Neuronal stem cell (in vitro differentiated cells): ENCODE measurements around the gene PCSK2.
"Not testable (repeated sequence)": the region's sequence is repeated elsewhere in the genome, so short reads cannot be mapped to it uniquely, and the experiment has no call there.

Source experiments
- DNase-seq: peaks from one replicate; pipeline ENCODE4 v3.0.0-alpha.2; 2013; ENCODE audit warnings: low spot score
- H2AFZ ChIP-seq: one replicate; pipeline ENCODE4 v1.6.1; 2013; ENCODE audit warnings: mild to moderate bottlenecking, low read length, inconsistent platforms
- H2AK5ac ChIP-seq: 2 replicates; pipeline ENCODE4 v1.6.1; 2013; ENCODE audit warnings: low read depth, mild to moderate bottlenecking, inconsistent platforms, low read length, moderate library complexity, mixed read lengths
- H2BK120ac ChIP-seq: 2 replicates; pipeline ENCODE4 v1.6.1; 2013; ENCODE audit warnings: low read depth, mild to moderate bottlenecking, inconsistent platforms, low read length, moderate library complexity, mixed read lengths
- H2BK12ac ChIP-seq: one replicate; pipeline ENCODE4 v1.6.1; 2013; ENCODE audit warnings: low read length, inconsistent platforms
- H2BK15ac ChIP-seq: 2 replicates; pipeline ENCODE4 v1.6.1; 2013; ENCODE audit warnings: mild to moderate bottlenecking, low read length, inconsistent platforms, mixed read lengths
- H2BK5ac ChIP-seq: one replicate; pipeline ENCODE4 v1.6.1; 2013; ENCODE audit warnings: inconsistent platforms, mild to moderate bottlenecking, low read length, moderate library complexity
- H3K14ac ChIP-seq: one replicate; pipeline ENCODE4 v1.6.1; 2013; ENCODE audit warnings: low read length, inconsistent platforms
- H3K18ac ChIP-seq: 2 replicates; pipeline ENCODE4 v1.6.1; 2013; ENCODE audit warnings: low read length, inconsistent platforms
- H3K23ac ChIP-seq: 2 replicates; pipeline ENCODE4 v1.6.1; 2013; ENCODE audit warnings: low read depth, mild to moderate bottlenecking, mixed read lengths, low read length, inconsistent platforms; ENCODE audit not compliant: poor library complexity
- H3K27ac ChIP-seq: replicated peaks from 3 replicates; pipeline ENCODE4 v1.5.1; 2013; ENCODE audit warnings: low read length, inconsistent platforms
- H3K27me3 ChIP-seq, 3 experiments: 2 replicates each; pipeline ENCODE4 v1.6.1; 2013; ENCODE audit warnings: low read length in 3 of 3, mild to moderate bottlenecking in 2 of 3, inconsistent platforms in 1 of 3, low read depth in 1 of 3, mixed read lengths in 1 of 3, moderate library complexity in 1 of 3; ENCODE audit not compliant: control insufficient read depth in 3 of 3, insufficient read depth in 3 of 3
- H3K36me3 ChIP-seq, 2 donors: replicated peaks in 1 of 2; 2 replicates each; pipeline ENCODE4 v1.6.1; 2013; ENCODE audit warnings: low read length in 2 of 2; ENCODE audit not compliant: control insufficient read depth in 2 of 2, insufficient read depth in 2 of 2
- H3K4ac ChIP-seq: 2 replicates; pipeline ENCODE4 v1.6.1; 2013; ENCODE audit warnings: inconsistent platforms, mild to moderate bottlenecking, low read length, moderate library complexity
- H3K4me1 ChIP-seq, 2 donors: 1 replicate in 1 of 2; 2 replicates in 1 of 2; pipeline ENCODE4 v1.6.1; 2013; ENCODE audit warnings: low read length in 2 of 2, low read depth in 1 of 2; ENCODE audit not compliant: control insufficient read depth in 2 of 2, insufficient read depth in 1 of 2
- H3K4me2 ChIP-seq: one replicate; pipeline ENCODE4 v1.6.1; 2013; ENCODE audit warnings: mild to moderate bottlenecking, low read length, inconsistent platforms; ENCODE audit not compliant: insufficient read depth, poor library complexity, severe bottlenecking
- H3K4me3 ChIP-seq, 2 donors: 2 replicates each; pipeline ENCODE4 v1.5.1; 2013; ENCODE audit warnings: low read length in 2 of 2, mild to moderate bottlenecking in 2 of 2, inconsistent platforms in 1 of 2, moderate library complexity in 1 of 2
- H3K79me1 ChIP-seq: one replicate; pipeline ENCODE4 v1.6.1; 2013; ENCODE audit warnings: low read depth, mild to moderate bottlenecking, inconsistent platforms, low read length, moderate library complexity
- H3K9ac ChIP-seq: one replicate; pipeline ENCODE4 v1.6.1; 2013; ENCODE audit warnings: mild to moderate bottlenecking, low read depth, low read length, inconsistent platforms; ENCODE audit not compliant: poor library complexity
- H3K9me3 ChIP-seq, 2 donors: replicated peaks in 1 of 2; 2 replicates each; pipeline versions ENCODE3 to v1.6.1; 2013; ENCODE audit warnings: low read length in 2 of 2, mild to moderate bottlenecking in 2 of 2, inconsistent platforms in 1 of 2, low read depth in 1 of 2, mixed read lengths in 1 of 2, moderate library complexity in 1 of 2; ENCODE audit not compliant: control insufficient read depth in 2 of 2, insufficient read depth in 1 of 2
- H4K8ac ChIP-seq: one replicate; pipeline ENCODE4 v1.6.1; 2013; ENCODE audit warnings: low read depth, mild to moderate bottlenecking, inconsistent platforms, low read length, moderate library complexity
- H4K91ac ChIP-seq: one replicate; pipeline ENCODE4 v1.6.1; 2013; ENCODE audit warnings: low read length, low read depth, mild to moderate bottlenecking, inconsistent platforms; ENCODE audit not compliant: poor library complexity
- WGBS, 2 donors: extraction: QIAGEN DNeasy Blood & Tissue Kit; methylation state at CpG; one replicate each; pipeline ENCODE4 v1.1.7; 2013; ENCODE audit warnings: missing lambda C conversion rate in 2 of 2, mixed read lengths in 1 of 2; ENCODE audit not compliant: insufficient read length in 2 of 2, insufficient replicate concordance in 1 of 2; ENCODE audit errors: extremely low coverage in 2 of 2; 5-methylcytosine and 5-hydroxymethylcytosine counted together

The PCSK2 gene

GRCh38 chr20:17210387-17210786, 16.5 kb upstream of the PCSK2 start:
- H3K18ac ChIP-seq, result no peak overlapping the region
- no peaks in the 10 kb centered on the region for H3K27me3 ChIP-seq
- no peak overlapping the region for H2BK12ac ChIP-seq
- no peak overlapping the region for H2AK5ac ChIP-seq
- H2AFZ ChIP-seq, result no peak overlapping the region
- WGBS, 2 donors, result no CpG with 5 or more reads among the region's 3 CpGs
- H3K79me1 ChIP-seq, result no peaks in the 10 kb centered on the region
- peaks cover 0 to 3% of the 10 kb centered on the region in 2 donors for H3K9me3 ChIP-seq
- no peak overlapping the region for H3K27ac ChIP-seq
- H4K8ac ChIP-seq, result no peak overlapping the region
- no peak overlapping the region for H2BK5ac ChIP-seq
- no peak overlapping the region for H3K9ac ChIP-seq
- no peak overlapping the region for H2BK120ac ChIP-seq
- no peak overlapping the region for H3K23ac ChIP-seq
- H3K36me3 ChIP-seq, result no peaks in the 10 kb centered on the region
- no peak overlapping the region for H3K14ac ChIP-seq
- H3K4me1 ChIP-seq, result no peaks in the 10 kb centered on the region
- H4K91ac ChIP-seq, result no peak overlapping the region
- H3K4me2 ChIP-seq, result no peak overlapping the region
- no peak overlapping the region for H3K4me3 ChIP-seq
- no peak overlapping the region for H2BK15ac ChIP-seq
- DNase-seq, result no peak
- no peak overlapping the region for H3K4ac ChIP-seq

GRCh38 chr20:17210983-17211382, 15.9 kb upstream of the PCSK2 start:
- no peak overlapping the region for H2AK5ac ChIP-seq
- no peak for DNase-seq
- no peak overlapping the region for H3K9ac ChIP-seq
- no peaks in the 10 kb centered on the region for H3K27me3 ChIP-seq
- H3K4me1 ChIP-seq, result no peaks in the 10 kb centered on the region
- no CpG with 5 or more reads among the region's 2 CpGs for WGBS, 2 donors
- H3K9me3 ChIP-seq, result peaks cover 0 to 3% of the 10 kb centered on the region in 2 donors
- no peak overlapping the region for H3K4ac ChIP-seq
- no peak overlapping the region for H3K4me3 ChIP-seq
- H3K36me3 ChIP-seq, result no peaks in the 10 kb centered on the region
- H3K23ac ChIP-seq, result no peak overlapping the region
- H2BK15ac ChIP-seq, result no peak overlapping the region
- no peak overlapping the region for H2BK5ac ChIP-seq
- H3K18ac ChIP-seq, result no peak overlapping the region
- no peak overlapping the region for H2BK120ac ChIP-seq
- no peak overlapping the region for H3K14ac ChIP-seq
- no peak overlapping the region for H4K8ac ChIP-seq
- no peaks in the 10 kb centered on the region for H3K79me1 ChIP-seq
- H4K91ac ChIP-seq, result peak overlapping the region; percentile 3
- no peak overlapping the region for H3K27ac ChIP-seq
- no peak overlapping the region for H3K4me2 ChIP-seq
- no peak overlapping the region for H2BK12ac ChIP-seq
- no peak overlapping the region for H2AFZ ChIP-seq

- Histone ChIP-seq H3K14ac (no peak overlapping the region), H3K4me3 (no peak overlapping the region), H3K27me3 (no peaks in the 10 kb centered on the region), H3K9me3 (peaks cover 0 to 1% of the 10 kb centered on the region in 2 donors), H4K91ac (no peak overlapping the region), H3K27ac (no peak overlapping the region), H2BK15ac (no peak overlapping the region), H2AFZ (no peak overlapping the region), H3K23ac (no peak overlapping the region), H3K4me1 (no peaks in the 10 kb centered on the region), H2BK120ac (no peak overlapping the region), H3K9ac (no peak overlapping the region), H3K4me2 (no peak overlapping the region), H3K79me1 (no peaks in the 10 kb centered on the region), H3K4ac (no peak overlapping the region), H3K18ac (no peak overlapping the region), H2BK5ac (no peak overlapping the region), H2BK12ac (no peak overlapping the region), H3K36me3 (no peaks in the 10 kb centered on the region), H4K8ac (no peak overlapping the region), H2AK5ac (no peak overlapping the region)
- no peak for DNase-seq
Observed at GRCh38 chr20:17215167-17215566, 11.7 kb upstream of the PCSK2 start.

GRCh38 chr20:17219856-17220255, 7.0 kb upstream of the PCSK2 start:
- not testable (repeated sequence) for H3K4me2 ChIP-seq, H3K14ac ChIP-seq, H2BK12ac ChIP-seq, H3K79me1 ChIP-seq, H3K27ac ChIP-seq, H4K8ac ChIP-seq, H3K36me3 ChIP-seq, H3K4me1 ChIP-seq, H3K23ac ChIP-seq, H3K9me3 ChIP-seq, H3K9ac ChIP-seq, H2AK5ac ChIP-seq, H4K91ac ChIP-seq, H3K27me3 ChIP-seq, H3K18ac ChIP-seq, H2BK5ac ChIP-seq, H3K4me3 ChIP-seq, DNase-seq, H2AFZ ChIP-seq, H2BK15ac ChIP-seq, H3K4ac ChIP-seq, H2BK120ac ChIP-seq
- no CpG with 5 or more reads among the region's 1 CpG for WGBS, 2 donors
